Central memory CD8-positive, alpha-beta T cell (primary cell): ENCODE measurements around the gene PDZD2.
A peak's percentile ranks its signal among the peaks of the same experiment; 100 is the strongest.
"Not testable (repeated sequence)": the region's sequence is repeated elsewhere in the genome, so short reads cannot be mapped to it uniquely, and the experiment has no call there.

Source experiments
- ATAC-seq: fragments of 150-1000 bp; cut with Tn5 transposase; replicated peaks from 2 replicates; pipeline ENCODE4 v1.10.0; 2022; ENCODE audit warnings: mild to moderate bottlenecking, moderate FRiP score, moderate number of reproducible peaks; ENCODE audit not compliant: poor library complexity, severe bottlenecking; ENCODE audit errors: extremely low read depth
- DNase-seq, 2 donors: peaks; one replicate each; pipeline ENCODE4 v3.0.0; 2021; ENCODE audit warnings: low spot score in 2 of 2
- H3K27ac Mint-ChIP-seq: one replicate; pipeline ENCODE4 v1.8.0; 2022; ENCODE audit warnings: low read depth, mild to moderate bottlenecking, moderate library complexity, mixed read lengths
- H3K27me3 Mint-ChIP-seq: one replicate; pipeline ENCODE4 v1.8.0; 2022; ENCODE audit warnings: mixed read lengths
- H3K36me3 Mint-ChIP-seq: one replicate; pipeline ENCODE4 v1.8.0; 2022; ENCODE audit warnings: mild to moderate bottlenecking, moderate library complexity, mixed read lengths; ENCODE audit not compliant: insufficient read depth
- H3K4me1 Mint-ChIP-seq: one replicate; pipeline ENCODE4 v1.8.0; 2022; ENCODE audit warnings: mixed read lengths
- H3K4me3 Mint-ChIP-seq: one replicate; pipeline ENCODE4 v1.8.0; 2022; ENCODE audit warnings: mild to moderate bottlenecking, moderate library complexity, mixed read lengths
- H3K9me3 Mint-ChIP-seq: one replicate; pipeline ENCODE4 v1.8.0; 2022; ENCODE audit warnings: mixed read lengths

PDZD2 gene

DNA sequence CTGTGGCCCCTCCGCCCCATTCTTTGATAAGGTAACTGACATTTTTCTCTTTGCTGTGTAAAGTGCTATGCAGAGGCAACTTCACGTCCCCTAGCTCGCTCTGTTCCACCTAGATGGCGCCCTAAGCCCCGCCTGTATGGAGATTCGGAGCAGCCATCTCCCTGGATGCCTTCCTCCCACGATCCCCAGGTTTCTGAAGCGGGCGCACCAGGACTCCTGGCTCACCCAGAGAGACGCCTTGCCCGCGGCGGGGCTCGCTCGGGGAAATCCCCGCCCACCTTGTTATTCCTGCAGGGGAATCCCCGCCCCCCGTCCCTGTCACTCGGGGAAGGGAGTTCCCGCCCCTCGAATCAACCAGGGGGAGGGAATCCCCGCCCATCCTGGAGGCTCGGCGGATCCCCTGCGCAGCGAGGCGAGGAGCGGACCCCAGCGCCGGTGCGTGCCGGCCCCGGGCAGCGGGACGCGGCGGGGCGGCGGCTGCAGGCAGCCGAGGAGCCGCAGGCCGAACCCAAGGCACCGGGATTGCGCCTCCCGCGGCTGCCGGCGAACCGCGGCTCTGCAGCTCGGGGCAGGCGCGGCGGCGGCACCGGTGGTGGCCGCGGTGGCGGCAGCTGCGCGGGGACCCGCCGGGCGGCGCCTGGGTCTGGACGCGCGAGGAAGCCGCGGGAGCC is at the start of gene PDZD2:
Gene PDZD2 (plus strand): TSS at position 384 of the 671 bp plus-strand sequence.
- H3K9me3 Mint-ChIP-seq = no peaks in the 10 kb centered on the region
- peak; percentile 64 for ATAC-seq
- peak within 1 kb of the TSS; percentile 65 for H3K27ac Mint-ChIP-seq
- DNase-seq = peak; percentile 16 to 29
- H3K4me1 Mint-ChIP-seq = peaks cover 7% of the 10 kb centered on the region
- H3K4me3 Mint-ChIP-seq = peak within 1 kb of the TSS; percentile 77
- peaks cover 18% of the 10 kb centered on the region for H3K27me3 Mint-ChIP-seq
- H3K36me3 Mint-ChIP-seq = no peaks in the 10 kb centered on the region

DNA sequence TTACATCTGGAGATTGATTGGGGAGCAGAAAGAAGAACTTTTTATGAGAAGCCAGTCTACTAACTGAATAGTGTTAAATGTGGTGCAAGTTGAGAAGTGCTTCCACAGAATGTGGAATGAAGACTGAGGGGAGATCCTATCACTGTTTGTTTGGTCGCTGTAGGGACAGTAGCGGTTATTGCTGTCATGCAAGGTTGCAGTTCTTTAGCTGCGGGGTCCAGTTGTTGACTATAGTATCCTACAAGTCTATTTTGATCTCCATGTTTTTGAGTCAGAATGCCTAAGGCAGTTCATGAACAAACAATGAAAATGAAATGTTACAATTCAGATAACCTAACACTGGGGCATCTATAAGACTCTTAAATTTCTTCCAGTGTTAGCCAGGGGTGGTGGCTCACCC is 45.3 kb upstream of the PDZD2 start:
- H3K36me3 Mint-ChIP-seq = no peaks in the 10 kb centered on the region
- no peaks in the 10 kb centered on the region for H3K9me3 Mint-ChIP-seq
- DNase-seq = no peak
- peaks cover 9% of the 10 kb centered on the region for H3K27me3 Mint-ChIP-seq
- no peak for ATAC-seq
- H3K4me3 Mint-ChIP-seq = no peak overlapping the region
- no peak overlapping the region for H3K27ac Mint-ChIP-seq
- no peaks in the 10 kb centered on the region for H3K4me1 Mint-ChIP-seq

GRCh38 chr5:31596354-31596753 is 42.6 kb upstream of the PDZD2 start:
- ATAC-seq = no peak
- no peaks in the 10 kb centered on the region for H3K36me3 Mint-ChIP-seq
- no peak overlapping the region for H3K4me3 Mint-ChIP-seq
- H3K27me3 Mint-ChIP-seq = peaks cover 17% of the 10 kb centered on the region
- H3K9me3 Mint-ChIP-seq = no peaks in the 10 kb centered on the region
- no peaks in the 10 kb centered on the region for H3K4me1 Mint-ChIP-seq
- no peak overlapping the region for H3K27ac Mint-ChIP-seq
- no peak for DNase-seq

DNA sequence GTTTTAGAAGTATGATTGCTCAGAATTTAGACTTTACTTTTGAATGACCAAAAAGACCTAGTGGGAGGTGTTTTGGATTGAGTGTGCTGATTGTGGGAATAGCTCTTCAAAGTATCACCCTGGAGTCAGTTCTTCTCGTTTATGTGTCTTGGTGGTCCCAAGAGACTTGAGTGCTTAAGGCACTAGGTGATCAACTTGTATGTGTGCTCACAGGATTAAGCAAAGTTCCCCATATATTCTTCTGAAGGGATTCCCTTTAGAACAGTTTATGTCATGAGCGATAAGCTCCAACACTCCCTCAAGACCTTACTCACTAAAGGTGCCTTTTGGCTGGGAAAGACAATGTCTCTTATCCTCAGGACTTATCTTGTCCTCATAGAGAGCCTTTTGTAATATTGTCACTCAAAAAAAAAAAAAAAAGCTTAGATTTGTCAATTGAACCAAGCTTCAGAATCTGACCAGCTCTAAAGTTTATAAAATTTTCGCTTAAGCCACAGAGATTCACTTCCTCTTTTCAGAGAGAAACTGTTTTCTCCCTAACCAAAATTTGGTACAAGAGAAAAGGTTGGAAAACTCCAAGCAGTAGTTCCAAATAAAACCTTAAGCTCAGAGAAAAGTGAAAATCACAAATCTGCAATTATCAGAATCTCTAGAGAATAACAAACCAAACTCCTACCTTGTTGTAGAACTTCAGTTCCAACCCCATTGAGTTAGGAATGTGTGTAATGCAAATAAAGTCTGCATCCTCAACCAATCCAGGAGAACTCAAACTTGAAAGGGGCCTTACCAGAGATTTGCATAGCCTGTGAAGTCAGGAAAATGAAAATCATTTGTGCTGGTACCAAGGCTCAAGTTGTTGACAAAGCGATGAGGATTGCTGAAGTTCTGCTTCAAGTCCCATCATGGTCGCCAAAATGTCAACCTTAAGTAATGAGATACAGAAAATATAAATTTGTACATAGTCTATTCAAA is 40.0 kb upstream of the PDZD2 start:
- no peak overlapping the region for H3K4me3 Mint-ChIP-seq
- no peaks in the 10 kb centered on the region for H3K4me1 Mint-ChIP-seq
- no peak overlapping the region for H3K27ac Mint-ChIP-seq
- no peak for ATAC-seq
- no peaks in the 10 kb centered on the region for H3K9me3 Mint-ChIP-seq
- no peak for DNase-seq
- no peaks in the 10 kb centered on the region for H3K36me3 Mint-ChIP-seq
- peaks cover 29% of the 10 kb centered on the region for H3K27me3 Mint-ChIP-seq

DNA sequence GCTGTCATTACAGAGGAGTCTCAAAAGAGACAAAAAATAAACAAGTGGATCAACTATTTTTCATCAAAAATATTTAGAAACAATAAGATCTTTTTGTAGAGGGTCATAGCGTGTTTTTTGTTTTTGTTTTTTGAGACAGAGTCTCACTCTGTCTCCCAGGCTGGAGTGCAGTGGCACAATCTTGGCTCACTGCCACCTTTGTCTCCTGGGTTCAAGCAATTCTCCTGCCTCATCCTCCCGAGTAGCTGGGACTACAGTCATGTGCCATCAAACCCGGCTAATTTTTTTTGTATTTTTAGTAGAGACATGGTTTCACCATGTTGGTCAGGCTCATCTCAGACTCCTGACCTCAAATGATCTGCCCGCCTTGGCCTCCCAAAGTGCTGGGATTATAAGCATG is 36.6 kb upstream of the PDZD2 start:
- not testable (repeated sequence) for H3K36me3 Mint-ChIP-seq, H3K9me3 Mint-ChIP-seq, DNase-seq, H3K27ac Mint-ChIP-seq, H3K4me3 Mint-ChIP-seq, ATAC-seq, H3K4me1 Mint-ChIP-seq
- peaks cover 27% of the 10 kb centered on the region for H3K27me3 Mint-ChIP-seq

GRCh38 chr5:31604240-31604639 is 34.7 kb upstream of the PDZD2 start:
- Mint-ChIP-seq H3K4me1 (no peaks in the 10 kb centered on the region), H3K9me3 (no peaks in the 10 kb centered on the region), H3K36me3 (no peaks in the 10 kb centered on the region), H3K27ac (no peak overlapping the region), H3K27me3 (peaks cover 20% of the 10 kb centered on the region), H3K4me3 (no peak overlapping the region)
- ATAC-seq (no peak), DNase-seq (no peak)

GRCh38 chr5:31604644-31605043 is 34.3 kb upstream of the PDZD2 start:
- no peaks in the 10 kb centered on the region for H3K36me3 Mint-ChIP-seq
- ATAC-seq = no peak
- no peaks in the 10 kb centered on the region for H3K4me1 Mint-ChIP-seq
- H3K9me3 Mint-ChIP-seq = no peaks in the 10 kb centered on the region
- peaks cover 20% of the 10 kb centered on the region for H3K27me3 Mint-ChIP-seq
- no peak overlapping the region for H3K4me3 Mint-ChIP-seq
- no peak overlapping the region for H3K27ac Mint-ChIP-seq
- DNase-seq = no peak

DNA sequence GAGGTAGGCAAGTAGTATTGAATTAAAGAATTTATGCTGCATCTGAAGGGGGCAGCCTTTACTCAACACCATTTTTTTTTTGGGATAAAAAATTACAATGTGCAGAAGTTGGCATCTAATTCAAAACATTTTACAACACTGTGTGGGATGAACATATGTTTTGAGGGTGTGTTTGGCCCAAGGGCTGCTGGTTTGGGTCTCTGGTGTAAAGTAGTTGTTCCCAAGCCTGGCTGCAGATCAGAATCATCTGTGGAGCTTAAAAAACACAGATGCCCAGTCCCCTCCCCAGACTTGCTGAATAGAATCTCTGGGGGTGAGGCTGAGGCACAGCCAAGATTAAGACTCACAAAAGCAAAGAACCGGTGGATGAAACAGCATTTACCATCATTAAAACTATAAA is 33.0 kb upstream of the PDZD2 start:
- Mint-ChIP-seq H3K36me3 (no peaks in the 10 kb centered on the region), H3K9me3 (no peaks in the 10 kb centered on the region), H3K27me3 (peaks cover 16% of the 10 kb centered on the region), H3K4me1 (no peaks in the 10 kb centered on the region), H3K27ac (no peak overlapping the region), H3K4me3 (no peak overlapping the region)
- ATAC-seq = no peak
- DNase-seq = no peak

GRCh38 chr5:31607546-31607945 is 31.4 kb upstream of the PDZD2 start:
- Mint-ChIP-seq H3K27ac (no peak overlapping the region), H3K27me3 (peaks cover 8% of the 10 kb centered on the region), H3K4me1 (no peaks in the 10 kb centered on the region), H3K36me3 (no peaks in the 10 kb centered on the region), H3K4me3 (no peak overlapping the region), H3K9me3 (no peaks in the 10 kb centered on the region)
- DNase-seq (no peak), ATAC-seq (no peak)

DNA sequence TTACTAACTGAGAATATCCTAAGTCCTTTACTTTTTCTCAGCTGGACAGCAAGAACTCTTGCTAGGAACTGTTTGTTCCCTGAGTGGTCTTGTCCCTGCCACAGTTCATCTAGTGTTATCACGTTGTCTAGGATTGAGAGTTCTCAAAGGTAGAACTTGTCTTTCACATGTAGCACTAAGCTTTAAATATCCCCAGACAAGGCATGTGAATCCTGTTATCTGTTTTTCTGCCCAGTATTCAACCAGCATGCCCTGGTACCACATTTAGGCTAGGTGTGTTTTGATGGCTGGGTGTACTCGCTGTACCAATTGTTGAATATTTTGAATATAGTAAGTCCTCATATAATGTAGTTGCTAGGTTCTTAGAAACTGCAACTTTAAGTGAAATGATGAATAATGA is 27.9 kb upstream of the PDZD2 start:
- peaks cover 17% of the 10 kb centered on the region for H3K27me3 Mint-ChIP-seq
- H3K9me3 Mint-ChIP-seq = no peaks in the 10 kb centered on the region
- H3K27ac Mint-ChIP-seq = no peak overlapping the region
- no peak overlapping the region for H3K4me3 Mint-ChIP-seq
- H3K4me1 Mint-ChIP-seq = no peaks in the 10 kb centered on the region
- DNase-seq (no peak), ATAC-seq (no peak)
- peaks cover 2% of the 10 kb centered on the region for H3K36me3 Mint-ChIP-seq

DNA sequence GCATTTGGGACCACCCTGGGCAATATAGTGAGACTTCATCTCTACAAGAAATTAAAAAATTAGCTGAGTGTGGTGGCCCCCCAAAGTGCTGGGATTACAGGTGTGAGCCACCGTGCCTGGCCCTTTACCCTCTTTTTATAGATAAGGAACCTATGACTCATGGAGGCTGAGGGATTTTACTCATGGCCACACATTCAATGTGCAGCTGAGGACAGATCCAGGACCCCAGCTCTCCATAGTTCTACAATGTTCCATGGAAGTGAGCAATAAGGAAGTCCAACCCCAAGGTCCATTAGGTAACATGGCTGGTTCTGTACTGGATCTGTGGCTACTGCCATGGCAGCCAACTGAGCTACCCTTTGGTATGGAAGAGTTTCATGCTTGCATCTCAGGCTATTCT is 25.3 kb upstream of the PDZD2 start:
- Mint-ChIP-seq H3K27me3 (peaks cover 39% of the 10 kb centered on the region), H3K27ac (no peak overlapping the region), H3K9me3 (no peaks in the 10 kb centered on the region), H3K4me3 (no peak overlapping the region), H3K36me3 (peaks cover 2% of the 10 kb centered on the region), H3K4me1 (no peaks in the 10 kb centered on the region)
- ATAC-seq (no peak), DNase-seq (no peak)

DNA sequence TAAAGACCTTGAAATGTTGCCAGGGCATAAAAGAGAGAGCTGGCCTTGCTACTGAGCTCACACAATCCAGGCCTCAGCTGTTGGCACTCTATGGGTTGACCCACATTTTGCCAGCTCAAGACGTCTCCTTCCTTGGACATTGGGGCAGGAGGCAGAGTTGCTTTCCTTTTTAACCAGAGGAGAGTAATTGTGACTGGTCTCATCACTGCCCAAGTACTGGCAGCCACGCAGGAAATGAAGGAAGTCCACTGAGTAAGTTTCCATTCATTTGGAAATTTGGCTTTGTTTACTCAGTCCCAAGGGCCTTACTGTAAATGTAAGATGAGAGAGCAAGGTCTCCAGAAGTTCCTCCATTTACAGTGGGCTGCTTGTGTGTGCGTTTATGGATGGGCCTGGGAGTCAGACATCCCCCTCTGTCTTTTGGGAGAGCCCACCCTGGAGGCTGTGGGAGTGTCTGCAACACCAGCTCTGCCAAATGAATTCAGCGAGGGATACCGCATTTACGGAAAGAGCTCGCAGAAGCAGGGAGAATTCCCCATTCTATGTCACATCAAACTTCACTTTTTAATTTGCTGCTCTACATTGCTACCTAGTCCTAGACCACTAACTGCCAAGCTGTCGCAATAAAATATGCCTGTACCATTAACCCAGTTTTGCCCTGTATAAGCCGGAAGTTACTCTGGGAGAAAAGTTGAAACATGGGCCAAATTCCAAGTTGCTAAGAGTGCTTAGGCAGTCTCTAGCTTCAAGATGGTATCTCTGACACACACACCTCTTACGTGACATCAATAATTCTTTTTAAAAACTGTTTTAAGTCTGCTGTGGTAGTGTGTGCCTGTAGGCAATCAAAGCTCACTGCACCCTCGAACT is 24.5 kb upstream of the PDZD2 start:
- DNase-seq = no peak
- Mint-ChIP-seq H3K27me3 (peaks cover 47% of the 10 kb centered on the region), H3K4me1 (no peaks in the 10 kb centered on the region), H3K4me3 (no peak overlapping the region), H3K27ac (no peak overlapping the region), H3K9me3 (no peaks in the 10 kb centered on the region), H3K36me3 (peaks cover 2% of the 10 kb centered on the region)
- ATAC-seq = no peak
